ENCODE results near the gene MCC. TPM values are rescaled to one million over a fixed set of nuclear protein-coding genes. Genes with fewer than 3 reads are reported as not detected.

MCC gene
- total and polyA plus RNA-seq, 12 donors = 1.8 to 12.6 (median 8.9) TPM

- H3K4me1 ChIP-seq (replicated peaks in 1 of 2) = no peaks in the 10 kb centered on the region
- TF ChIP-seq, protein P1, sequence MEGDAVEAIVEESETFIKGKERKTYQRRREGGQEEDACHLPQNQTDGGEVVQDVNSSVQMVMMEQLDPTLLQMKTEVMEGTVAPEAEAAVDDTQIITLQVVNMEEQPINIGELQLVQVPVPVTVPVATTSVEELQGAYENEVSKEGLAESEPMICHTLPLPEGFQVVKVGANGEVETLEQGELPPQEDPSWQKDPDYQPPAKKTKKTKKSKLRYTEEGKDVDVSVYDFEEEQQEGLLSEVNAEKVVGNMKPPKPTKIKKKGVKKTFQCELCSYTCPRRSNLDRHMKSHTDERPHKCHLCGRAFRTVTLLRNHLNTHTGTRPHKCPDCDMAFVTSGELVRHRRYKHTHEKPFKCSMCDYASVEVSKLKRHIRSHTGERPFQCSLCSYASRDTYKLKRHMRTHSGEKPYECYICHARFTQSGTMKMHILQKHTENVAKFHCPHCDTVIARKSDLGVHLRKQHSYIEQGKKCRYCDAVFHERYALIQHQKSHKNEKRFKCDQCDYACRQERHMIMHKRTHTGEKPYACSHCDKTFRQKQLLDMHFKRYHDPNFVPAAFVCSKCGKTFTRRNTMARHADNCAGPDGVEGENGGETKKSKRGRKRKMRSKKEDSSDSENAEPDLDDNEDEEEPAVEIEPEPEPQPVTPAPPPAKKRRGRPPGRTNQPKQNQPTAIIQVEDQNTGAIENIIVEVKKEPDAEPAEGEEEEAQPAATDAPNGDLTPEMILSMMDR (IDR thresholded peaks at IDR 0.05) = no peak
- no peak for TF ChIP-seq POLR2A (IDR thresholded peaks at IDR 0.05)
- no peak for DNase-seq
- peaks cover 0 to 14% of the 10 kb centered on the region in 2 donors for H3K36me3 ChIP-seq (replicated peaks in 1 of 2)
- no peaks in the 10 kb centered on the region for H3K9me3 ChIP-seq (replicated peaks in 1 of 3)
- intact Hi-C loops (cut with DNase I) = no loop called here
- H3K4me3 ChIP-seq = no peak overlapping the region
- WGBS, 4 donors = 60 to 77% (median 70%) methylated on average over 2 of the region's 2 CpGs
- no peaks in the 10 kb centered on the region for H3K27me3 ChIP-seq
- H3K27ac ChIP-seq = no peak overlapping the region
Measured at GRCh38 chr5:113022661-113023060, 465.6 kb downstream of the MCC start.

DNA sequence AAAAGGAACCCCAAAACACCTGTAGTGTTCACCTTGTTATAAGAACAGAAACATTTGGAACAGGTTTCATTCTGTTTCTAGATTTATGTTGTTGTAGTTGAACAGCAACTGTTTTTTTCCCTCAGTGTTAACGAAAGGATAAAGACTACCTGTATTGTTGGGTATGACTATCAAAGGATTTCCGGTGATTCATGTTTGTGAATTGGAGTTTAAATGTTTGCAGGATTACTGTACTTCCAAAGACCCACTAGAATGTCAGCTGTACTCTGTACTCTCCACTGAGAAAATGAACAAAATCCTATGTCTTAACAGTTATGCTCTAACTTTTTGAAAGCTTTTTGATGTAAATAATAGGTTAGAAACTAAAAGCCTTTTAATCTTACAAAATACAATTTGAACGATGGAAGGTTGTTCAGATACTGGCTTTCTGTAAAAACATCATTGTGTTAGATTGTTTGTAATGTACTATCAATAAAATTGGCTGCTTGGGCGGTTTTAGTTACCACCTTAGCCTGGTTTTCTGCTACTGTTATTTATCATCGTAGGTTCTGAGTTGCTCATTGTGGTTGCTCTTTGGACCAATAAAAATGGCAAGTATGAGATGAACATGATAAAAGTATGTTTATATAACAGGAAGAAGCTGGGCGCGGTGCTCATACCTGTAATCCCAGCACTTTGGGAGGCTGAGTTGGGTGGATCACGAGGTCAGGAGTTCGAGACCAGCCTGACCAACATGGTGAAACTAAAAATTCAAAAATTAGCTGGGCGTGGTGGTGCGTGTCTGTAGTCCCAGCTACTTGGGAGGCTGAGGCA, 467.6 kb downstream of the MCC start:
- TF ChIP-seq, protein P1 (IDR thresholded peaks at IDR 0.05) = no peak
- TF ChIP-seq POLR2A (IDR thresholded peaks at IDR 0.05) = no peak
- 88 to 98% (median 93%) methylated on average over 11 of the region's 11 CpGs for WGBS, 4 donors
- no peaks in the 10 kb centered on the region for H3K36me3 ChIP-seq (replicated peaks in 1 of 2)

DNA sequence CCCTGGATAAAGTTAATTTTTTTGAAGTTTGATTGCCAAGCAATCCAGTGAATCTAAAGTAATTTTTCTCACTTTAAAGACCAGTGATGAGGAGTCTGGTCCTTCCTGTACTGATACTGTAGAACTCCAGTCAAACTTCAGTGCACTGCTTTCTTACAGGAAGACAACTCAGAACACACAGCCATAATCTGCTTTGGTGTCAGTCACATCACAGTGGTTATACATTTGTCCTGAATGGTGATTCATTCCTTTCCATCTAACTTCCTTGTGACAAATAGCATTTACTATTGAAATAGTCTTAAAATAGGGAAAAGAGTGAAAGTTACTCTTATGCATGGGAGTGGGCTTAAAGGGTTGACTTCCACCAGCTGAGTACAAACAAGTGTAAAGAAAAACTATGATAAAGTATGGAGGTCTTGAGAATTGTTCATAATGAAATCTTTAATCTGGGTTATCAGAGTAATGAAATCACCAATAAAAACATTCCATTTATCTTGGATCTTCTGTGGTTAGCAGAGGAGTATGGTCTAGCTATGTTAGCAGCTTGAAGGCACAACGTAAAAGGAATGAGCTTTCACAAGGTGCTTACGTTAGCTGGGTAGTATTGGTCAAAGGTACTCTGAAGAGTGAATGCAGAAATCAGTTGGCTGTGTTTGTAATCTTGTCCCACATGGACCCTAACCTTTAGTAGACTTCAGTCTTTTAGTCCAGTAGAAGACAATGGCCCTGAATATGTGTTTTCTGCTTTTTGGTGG, 470.2 kb downstream of the MCC start:
- H3K4me3 ChIP-seq = no peak overlapping the region
- peaks cover 0 to 15% of the 10 kb centered on the region in 2 donors for H3K36me3 ChIP-seq (replicated peaks in 1 of 2)
- H3K9me3 ChIP-seq (replicated peaks in 1 of 3) = no peaks in the 10 kb centered on the region
- DNase-seq = no peak
- intact Hi-C loops (cut with DNase I) = no loop called here
- TF ChIP-seq, protein P1 (IDR thresholded peaks at IDR 0.05) = no peak
- TF ChIP-seq POLR2A (IDR thresholded peaks at IDR 0.05) = no peak
- H3K27me3 ChIP-seq = no peaks in the 10 kb centered on the region
- WGBS, 4 donors = 92 to 99% (median 96%) methylated on average over 2 of the region's 2 CpGs
- H3K27ac ChIP-seq = no peak overlapping the region
- H3K4me1 ChIP-seq (replicated peaks in 1 of 2) = no peaks in the 10 kb centered on the region

More for the DNA sequence above, 467.6 kb downstream of the MCC start:
- Histone ChIP-seq H3K9me3 (replicated peaks in 1 of 3) (no peaks in the 10 kb centered on the region), H3K27me3 (no peaks in the 10 kb centered on the region), H3K4me1 (replicated peaks in 1 of 2) (no peaks in the 10 kb centered on the region), H3K4me3 (no peak overlapping the region), H3K27ac (no peak overlapping the region)
- intact Hi-C loops (cut with DNase I) = no loop called here
- no peak for DNase-seq

DNA sequence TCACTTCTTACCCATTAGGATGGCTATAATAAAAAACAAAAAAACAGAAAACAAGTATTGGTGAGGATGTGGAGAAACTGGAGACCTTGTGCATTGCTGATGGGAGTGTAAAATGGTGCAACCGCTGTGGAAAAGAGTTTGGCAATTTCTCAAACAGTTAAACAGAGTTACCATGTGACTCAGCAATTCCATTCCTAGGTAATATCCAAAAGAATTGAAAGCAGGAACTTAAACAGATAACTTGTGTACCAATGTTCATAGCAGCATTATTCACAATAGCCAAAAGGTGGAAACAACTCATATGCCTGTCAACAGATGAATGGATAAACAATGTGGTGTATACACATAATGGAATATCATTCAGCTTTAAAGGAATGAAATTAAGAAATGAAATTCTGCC, 482.8 kb downstream of the MCC start:
- intact Hi-C loops (cut with DNase I) = loop anchor here in 1 of 2 donors (10.0 kb wide), 2 partner anchors 329 to 589 kb away; no protein-coding TSS in a partner anchor

More for the DNA sequence above, 482.8 kb downstream of the MCC start:
- TF ChIP-seq POLR2A (IDR thresholded peaks at IDR 0.05) = no peak
- TF ChIP-seq, protein P1 (IDR thresholded peaks at IDR 0.05) = no peak
- H3K27ac ChIP-seq = no peak overlapping the region
- H3K4me1 ChIP-seq (replicated peaks in 1 of 2) = peaks cover 7 to 8% of the 10 kb centered on the region in 2 donors
- no peaks in the 10 kb centered on the region for H3K27me3 ChIP-seq
- no peak for DNase-seq
- H3K4me3 ChIP-seq = no peak overlapping the region
- 67 to 91% (median 77%) methylated on average over 1 of the region's 1 CpG for WGBS, 4 donors
- H3K36me3 ChIP-seq (replicated peaks in 1 of 2) = peaks cover 0 to 14% of the 10 kb centered on the region in 2 donors
- H3K9me3 ChIP-seq (replicated peaks in 1 of 3) = no peaks in the 10 kb centered on the region
